Natural killer cell treated with Interleukin-12 subunit alpha and Interleukin-12 subunit beta and Interleukin-15 and Interleukin-18, amount 100 ng/mL, for 72 hours (primary cell): ENCODE measurements around the gene TMEM250. TPM values are rescaled to one million over a fixed set of nuclear protein-coding genes. Genes with fewer than 3 reads are reported as not detected.
A peak's percentile ranks its signal among the peaks of the same experiment; 100 is the strongest.

Experiments
- ATAC-seq, 2 donors: fragments of 150-1000 bp; cut with Tn5 transposase in 1 of 2; sonication (Bioruptor Pico), chemical (Tn5 transposase) in 1 of 2; 2 replicates each; pipeline ENCODE4 v1.10.0; 2021
- DNase-seq: peaks from one replicate; pipeline ENCODE4 v3.0.0; 2022; ENCODE audit warnings: low spot score
- H3K27ac Mint-ChIP-seq, 2 donors: 1 replicate in 1 of 2; 2 replicates in 1 of 2; pipeline ENCODE4 v1.8.0; 2022; ENCODE audit warnings: mixed read lengths in 2 of 2, mild to moderate bottlenecking in 1 of 2, moderate library complexity in 1 of 2
- H3K27me3 Mint-ChIP-seq, 2 donors: 1 replicate in 1 of 2; 2 replicates in 1 of 2; pipeline ENCODE4 v1.8.0; 2022; ENCODE audit warnings: mixed read lengths in 2 of 2
- H3K36me3 Mint-ChIP-seq: one replicate; pipeline ENCODE4 v1.8.0; 2022; ENCODE audit warnings: mixed read lengths
- H3K4me1 Mint-ChIP-seq, 2 donors: 1 replicate in 1 of 2; 2 replicates in 1 of 2; pipeline ENCODE4 v1.8.0; 2022; ENCODE audit warnings: low read depth in 2 of 2, mixed read lengths in 2 of 2, mild to moderate bottlenecking in 1 of 2
- H3K4me3 Mint-ChIP-seq: one replicate; pipeline ENCODE4 v1.8.0; 2022; ENCODE audit warnings: mixed read lengths
- H3K9me3 Mint-ChIP-seq: 2 replicates; pipeline ENCODE4 v1.8.0; 2022; ENCODE audit warnings: mixed read lengths
- total RNA-seq, 2 donors: library from RNA; stranded (reverse); gene quantifications; one replicate each; pipeline ENCODE4 v1.2.3, GENCODE V29; 2022

TMEM250 gene
- total RNA-seq, 2 donors from 2014 or later, result 29.1 to 42.3 TPM

- DNase-seq (no peak), ATAC-seq (no peak)
- no peak overlapping the region for H3K4me3 Mint-ChIP-seq
- peak overlapping the region in 1 of 2 donors; percentile 57 for H3K27ac Mint-ChIP-seq
- no peaks in the 10 kb centered on the region for H3K27me3 Mint-ChIP-seq
- peaks cover 5 to 30% of the 10 kb centered on the region in 2 donors for H3K4me1 Mint-ChIP-seq
- no peaks in the 10 kb centered on the region for H3K9me3 Mint-ChIP-seq
- H3K36me3 Mint-ChIP-seq, result no peaks in the 10 kb centered on the region
Observed at GRCh38 chr9:136086951-136087740, 31.5 kb downstream of the TMEM250 start.

GRCh38 chr9:136086213-136086881, 32.3 kb downstream of the TMEM250 start:
- Mint-ChIP-seq H3K27me3 (no peaks in the 10 kb centered on the region), H3K9me3 (no peaks in the 10 kb centered on the region), H3K4me3 (no peak overlapping the region), H3K36me3 (no peaks in the 10 kb centered on the region), H3K4me1 (peaks cover 5 to 24% of the 10 kb centered on the region in 2 donors), H3K27ac (peak overlapping the region in 1 of 2 donors; percentile 57)
- ATAC-seq (no peak), DNase-seq (no peak)

GRCh38 chr9:136085815-136086212, 32.9 kb downstream of the TMEM250 start:
- Mint-ChIP-seq H3K4me1 (peaks cover 5 to 24% of the 10 kb centered on the region in 2 donors), H3K27ac (no peak overlapping the region), H3K36me3 (no peaks in the 10 kb centered on the region), H3K4me3 (no peak overlapping the region), H3K9me3 (no peaks in the 10 kb centered on the region), H3K27me3 (no peaks in the 10 kb centered on the region)
- no peak for ATAC-seq
- no peak for DNase-seq

- no peaks in the 10 kb centered on the region for H3K9me3 Mint-ChIP-seq
- DNase-seq (no peak), ATAC-seq (no peak)
- H3K27me3 Mint-ChIP-seq, result no peaks in the 10 kb centered on the region
- H3K27ac Mint-ChIP-seq, result peak overlapping the region in 1 of 2 donors; percentile 73
- no peak overlapping the region for H3K4me3 Mint-ChIP-seq
- peaks cover 11 to 25% of the 10 kb centered on the region in 2 donors for H3K4me1 Mint-ChIP-seq
- no peaks in the 10 kb centered on the region for H3K36me3 Mint-ChIP-seq
Observed at GRCh38 chr9:136084063-136084944, 34.4 kb downstream of the TMEM250 start.

- ATAC-seq (no peak), DNase-seq (no peak)
- H3K27me3 Mint-ChIP-seq, result no peaks in the 10 kb centered on the region
- no peaks in the 10 kb centered on the region for H3K9me3 Mint-ChIP-seq
- H3K27ac Mint-ChIP-seq, result no peak overlapping the region
- no peak overlapping the region for H3K4me3 Mint-ChIP-seq
- H3K36me3 Mint-ChIP-seq, result no peaks in the 10 kb centered on the region
- peaks cover 11 to 29% of the 10 kb centered on the region in 2 donors for H3K4me1 Mint-ChIP-seq
Observed at GRCh38 chr9:136083558-136084062, 35.1 kb downstream of the TMEM250 start.

GRCh38 chr9:136082496-136083361, 35.9 kb downstream of the TMEM250 start:
- DNase-seq (no peak), ATAC-seq (no peak)
- Mint-ChIP-seq H3K4me3 (no peak overlapping the region), H3K4me1 (peaks cover 11 to 29% of the 10 kb centered on the region in 2 donors), H3K36me3 (no peaks in the 10 kb centered on the region), H3K27ac (no peak overlapping the region), H3K27me3 (no peaks in the 10 kb centered on the region), H3K9me3 (no peaks in the 10 kb centered on the region)

- Mint-ChIP-seq H3K9me3 (no peaks in the 10 kb centered on the region), H3K4me1 (peaks cover 16 to 27% of the 10 kb centered on the region in 2 donors), H3K4me3 (no peak overlapping the region), H3K27me3 (no peaks in the 10 kb centered on the region), H3K36me3 (no peaks in the 10 kb centered on the region), H3K27ac (no peak overlapping the region)
- DNase-seq (no peak), ATAC-seq (no peak)
Observed at GRCh38 chr9:136081826-136082495, 36.7 kb downstream of the TMEM250 start.

GRCh38 chr9:136081113-136081825, 37.4 kb downstream of the TMEM250 start:
- H3K4me1 Mint-ChIP-seq, result peaks cover 18 to 24% of the 10 kb centered on the region in 2 donors
- H3K27me3 Mint-ChIP-seq, result no peaks in the 10 kb centered on the region
- DNase-seq (no peak), ATAC-seq (no peak)
- H3K27ac Mint-ChIP-seq, result no peak overlapping the region
- H3K4me3 Mint-ChIP-seq, result no peak overlapping the region
- H3K36me3 Mint-ChIP-seq, result no peaks in the 10 kb centered on the region
- H3K9me3 Mint-ChIP-seq, result no peaks in the 10 kb centered on the region

- no peak overlapping the region for H3K27ac Mint-ChIP-seq
- no peak overlapping the region for H3K4me3 Mint-ChIP-seq
- H3K4me1 Mint-ChIP-seq, result peaks cover 24 to 30% of the 10 kb centered on the region in 2 donors
- no peaks in the 10 kb centered on the region for H3K27me3 Mint-ChIP-seq
- DNase-seq (no peak), ATAC-seq (no peak)
- no peaks in the 10 kb centered on the region for H3K9me3 Mint-ChIP-seq
- no peaks in the 10 kb centered on the region for H3K36me3 Mint-ChIP-seq
Observed at GRCh38 chr9:136080716-136081112, 38.0 kb downstream of the TMEM250 start.

- no peak for DNase-seq
- Mint-ChIP-seq H3K36me3 (no peaks in the 10 kb centered on the region), H3K9me3 (no peaks in the 10 kb centered on the region), H3K4me1 (peaks cover 24 to 31% of the 10 kb centered on the region in 2 donors), H3K4me3 (no peak overlapping the region), H3K27me3 (no peaks in the 10 kb centered on the region), H3K27ac (peak overlapping the region in 1 of 2 donors; percentile 47)
- peak; percentile 22 to 28 for ATAC-seq
Observed at GRCh38 chr9:136079916-136080246, 38.8 kb downstream of the TMEM250 start.

- Mint-ChIP-seq H3K36me3 (no peaks in the 10 kb centered on the region), H3K27me3 (no peaks in the 10 kb centered on the region), H3K4me1 (peaks cover 21 to 26% of the 10 kb centered on the region in 2 donors), H3K9me3 (no peaks in the 10 kb centered on the region), H3K4me3 (no peak overlapping the region), H3K27ac (no peak overlapping the region)
- DNase-seq, result no peak
- no peak for ATAC-seq
Observed at GRCh38 chr9:136079211-136079915, 39.3 kb downstream of the TMEM250 start.
